Epithelial cell of prostate (primary cell): ENCODE measurements around the gene PSD.

ENCODE experiments used
- DNase-seq: peaks from one replicate; pipeline ENCODE4 v3.0.0-alpha.2; 2011; ENCODE audit warnings: low read depth, low spot score
- H3K27ac ChIP-seq: fragments of 450-650 bp; 2 replicates; pipeline ENCODE4 v1.5.1; 2017; ENCODE audit warnings: mild to moderate bottlenecking

Gene PSD

GRCh38 chr10:102449321-102450123 lies 30.9 kb upstream of the PSD start:
- peak; percentile 50 for DNase-seq
- H3K27ac ChIP-seq = peak overlapping the region; percentile 82

- no peak overlapping the region for H3K27ac ChIP-seq
- no peak for DNase-seq
Observed at GRCh38 chr10:102444851-102445250, 26.3 kb upstream of the PSD start.

DNA sequence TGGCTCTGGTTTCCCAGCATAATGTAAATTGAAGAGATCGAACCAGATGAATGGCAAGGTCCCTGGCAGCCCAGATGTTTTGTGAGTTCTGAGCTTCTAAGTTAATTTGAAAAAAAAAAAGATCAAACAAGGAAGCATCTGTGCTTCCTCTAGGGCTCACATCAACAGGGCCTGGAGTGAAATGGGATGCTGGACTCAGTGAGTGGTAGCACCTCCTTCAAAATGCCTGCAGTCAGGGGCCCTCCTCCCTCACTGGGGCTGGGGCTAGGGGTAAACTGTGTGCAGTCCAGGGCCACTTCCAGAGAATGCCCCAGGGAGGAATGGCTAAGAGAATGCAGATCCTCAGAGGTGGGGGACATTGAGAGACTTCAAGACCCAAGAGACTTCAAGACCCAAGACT lies 19.8 kb upstream of the PSD start:
- no peak overlapping the region for H3K27ac ChIP-seq
- no peak for DNase-seq

DNA sequence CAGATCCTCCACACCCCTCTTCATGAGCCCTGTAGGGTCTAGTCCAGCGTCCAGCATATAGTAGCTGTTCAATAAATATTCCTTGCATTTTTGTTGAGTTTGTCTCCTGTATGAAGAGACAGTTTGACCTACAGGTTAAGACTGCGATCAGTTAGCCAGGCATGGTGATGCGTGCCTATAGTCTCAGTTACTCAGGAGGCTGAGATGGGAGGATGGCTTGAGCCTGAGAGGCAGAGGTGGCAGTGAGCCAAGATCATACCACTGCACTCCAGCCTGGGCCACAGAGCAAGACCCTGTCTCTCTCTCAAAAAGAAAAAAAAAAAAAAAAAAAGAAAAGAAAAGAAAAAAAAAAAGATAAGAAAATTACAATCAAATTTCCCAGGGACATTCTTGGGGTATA lies 18.9 kb upstream of the PSD start:
- no peak for DNase-seq
- H3K27ac ChIP-seq = no peak overlapping the region

DNA sequence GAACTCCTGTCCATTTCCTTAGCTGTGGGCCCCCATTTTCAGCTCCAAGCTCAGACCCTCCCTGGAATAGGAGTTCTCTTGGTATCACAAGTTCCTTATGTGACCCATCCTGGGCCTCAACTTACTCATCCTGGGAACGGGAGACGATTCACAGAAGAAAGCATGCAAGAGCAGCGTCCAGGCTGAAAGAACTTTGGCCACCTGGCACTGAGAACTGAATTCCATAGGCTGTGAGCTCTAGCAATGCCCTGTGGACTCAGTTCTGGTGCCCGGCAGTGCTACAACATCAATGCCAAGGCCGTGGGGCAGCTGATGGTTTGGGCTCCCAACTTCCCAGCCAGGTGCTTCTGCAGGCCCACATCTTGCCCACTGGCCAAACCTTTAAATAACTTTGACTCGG lies 17.7 kb upstream of the PSD start:
- H3K27ac ChIP-seq = no peak overlapping the region
- no peak for DNase-seq

DNA sequence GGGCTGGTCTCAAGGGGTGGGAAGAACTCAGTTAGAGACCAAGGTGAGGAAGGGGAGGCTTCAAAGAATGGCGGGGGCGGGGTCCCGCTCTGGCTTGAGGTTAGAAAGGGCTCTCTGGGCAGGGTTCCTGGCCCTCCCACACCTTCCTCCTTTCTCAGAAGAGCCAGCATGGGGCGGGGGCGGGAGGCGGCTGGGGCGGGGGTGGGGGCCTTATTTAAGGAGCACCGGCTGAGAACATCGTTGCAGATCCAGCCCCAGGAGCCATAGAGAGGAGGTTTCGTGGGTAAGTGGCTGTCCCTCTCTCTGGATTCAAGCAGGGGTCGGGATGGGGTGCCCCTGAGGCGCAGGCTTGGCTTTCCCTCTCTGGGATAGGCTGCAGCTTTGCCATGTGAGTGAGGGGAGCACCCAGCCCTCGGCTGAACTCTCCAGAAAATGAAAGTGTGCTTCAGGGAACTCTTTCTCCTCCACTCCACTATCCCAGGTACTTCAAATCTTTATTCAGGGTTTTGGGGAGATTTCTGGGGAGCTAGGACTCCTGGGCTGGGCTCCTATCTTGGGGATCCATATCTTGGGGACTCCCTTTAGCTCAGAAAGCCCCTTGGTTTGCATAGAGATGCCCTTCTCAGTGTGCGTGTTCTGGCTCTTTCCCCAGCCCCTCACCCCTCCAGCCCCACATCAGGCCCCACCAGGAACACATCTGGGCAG lies 17.1 kb upstream of the PSD start:
- no peak overlapping the region for H3K27ac ChIP-seq
- DNase-seq = no peak

- DNase-seq = no peak
- H3K27ac ChIP-seq = no peak overlapping the region
Observed at GRCh38 chr10:102435133-102435497, 16.5 kb upstream of the PSD start.

DNA sequence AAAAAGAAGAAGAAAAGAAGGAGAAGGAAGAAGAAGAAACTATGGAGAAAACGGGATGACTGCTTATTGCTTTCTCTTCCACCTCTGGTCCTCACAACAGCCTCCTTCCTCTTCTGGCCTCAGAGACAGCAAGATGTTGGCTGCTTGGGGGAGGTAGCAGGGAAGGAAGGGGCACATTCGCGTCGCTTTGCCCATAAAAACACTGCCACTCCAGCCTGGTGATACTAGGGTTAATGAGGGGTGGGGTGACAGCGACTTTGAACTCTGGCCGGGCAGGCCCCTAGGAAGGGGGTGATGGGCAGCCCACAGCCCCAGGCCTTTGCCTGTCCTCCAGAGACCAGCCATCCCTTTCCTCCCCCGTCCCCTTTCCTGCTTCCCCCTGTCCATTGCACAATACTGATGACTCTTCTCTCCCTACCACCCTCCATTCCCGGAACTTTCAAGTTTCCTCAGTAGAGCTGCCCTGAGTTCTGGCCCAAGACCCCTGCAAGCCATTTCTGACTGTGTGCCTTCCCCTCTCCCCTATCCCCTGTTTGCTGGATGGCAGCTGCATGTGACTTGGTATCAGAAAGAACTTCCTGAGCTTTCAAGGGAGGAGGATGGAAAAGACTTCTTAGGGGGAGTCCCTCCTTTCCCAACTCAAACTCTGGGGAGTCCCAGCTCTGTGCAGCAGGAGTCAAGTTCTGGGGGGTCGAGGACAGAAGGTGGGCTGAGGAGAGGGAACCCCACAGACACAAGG lies 16.0 kb upstream of the PSD start:
- no peak overlapping the region for H3K27ac ChIP-seq
- DNase-seq = no peak

DNA sequence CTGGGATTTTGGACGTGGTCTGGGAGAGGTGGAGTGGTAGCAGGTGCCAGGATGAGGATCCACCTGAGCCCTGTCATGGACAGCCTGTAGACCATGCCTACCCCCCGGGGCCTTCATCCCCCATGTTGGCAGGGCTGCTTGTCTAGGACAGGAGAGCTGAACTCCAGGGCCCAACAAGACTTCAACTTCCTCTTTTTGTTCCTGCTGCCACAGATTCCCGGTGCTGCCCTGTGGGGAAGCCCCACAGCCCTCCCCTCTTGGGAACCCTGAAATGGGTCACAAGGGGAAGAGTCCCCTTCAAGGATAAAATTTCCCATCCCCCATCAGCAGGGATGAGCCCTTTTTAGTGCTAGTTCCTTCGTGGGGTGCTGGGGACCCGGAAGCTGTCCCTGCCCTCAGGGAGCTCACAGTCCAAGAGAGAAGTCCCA lies 15.0 kb upstream of the PSD start:
- no peak for DNase-seq

DNA sequence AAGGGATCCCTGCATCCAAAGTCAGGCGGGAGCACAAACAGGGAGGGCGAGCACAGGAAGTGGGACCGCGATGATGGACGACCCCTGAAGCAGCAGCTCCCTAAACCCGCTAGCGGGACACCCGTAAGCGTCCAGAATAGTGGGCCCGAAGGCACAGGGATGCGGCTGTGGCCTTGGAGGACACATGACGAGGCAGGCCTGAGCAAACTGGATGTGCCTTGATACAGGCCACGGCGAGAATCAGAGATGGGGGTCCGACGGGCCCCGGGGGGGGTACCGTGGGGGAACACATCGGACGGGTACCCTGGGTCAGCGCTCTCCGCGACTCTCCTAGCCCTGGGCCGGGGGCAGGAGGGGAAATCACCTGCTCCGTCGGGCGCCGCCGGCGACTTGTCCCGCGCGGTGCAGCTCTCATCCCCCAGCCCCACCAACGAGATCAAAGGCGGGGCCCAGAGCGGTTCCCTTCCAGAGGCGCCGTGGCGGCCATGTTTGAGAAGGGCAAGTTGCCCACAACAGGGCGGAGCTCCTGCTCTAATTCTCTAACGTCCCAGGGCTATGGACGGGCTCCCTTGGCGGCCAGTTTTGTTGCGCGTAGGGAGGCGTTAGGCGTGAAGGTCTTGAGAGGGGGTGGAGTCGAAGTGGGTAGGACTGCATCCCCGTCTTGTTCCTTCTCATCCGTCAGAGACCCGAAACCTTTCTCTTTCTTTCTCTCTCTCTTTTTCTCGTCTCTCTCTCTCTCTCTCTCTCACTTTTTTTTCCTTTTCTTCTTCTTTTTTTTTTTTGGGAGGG lies 13.8 kb upstream of the PSD start, which contains the start of gene CUEDC2:
CUEDC2 (minus strand) TSS at position 413 of the 789 bp plus-strand sequence. CDS start 7,386 bp downstream, outside the sequence.
- peak within 1 kb of the TSS; percentile 48 for H3K27ac ChIP-seq
- peak; percentile 55 for DNase-seq

More for the DNA sequence above, 15.0 kb upstream of the PSD start:
- no peak overlapping the region for H3K27ac ChIP-seq

- DNase-seq = no peak
- H3K27ac ChIP-seq = peak overlapping the region; percentile 48
Observed at GRCh38 chr10:102431452-102432124, 13.0 kb upstream of the PSD start.

GRCh38 chr10:102429468-102429867 lies 10.9 kb upstream of the PSD start:
- DNase-seq = no peak
- no peak overlapping the region for H3K27ac ChIP-seq

DNA sequence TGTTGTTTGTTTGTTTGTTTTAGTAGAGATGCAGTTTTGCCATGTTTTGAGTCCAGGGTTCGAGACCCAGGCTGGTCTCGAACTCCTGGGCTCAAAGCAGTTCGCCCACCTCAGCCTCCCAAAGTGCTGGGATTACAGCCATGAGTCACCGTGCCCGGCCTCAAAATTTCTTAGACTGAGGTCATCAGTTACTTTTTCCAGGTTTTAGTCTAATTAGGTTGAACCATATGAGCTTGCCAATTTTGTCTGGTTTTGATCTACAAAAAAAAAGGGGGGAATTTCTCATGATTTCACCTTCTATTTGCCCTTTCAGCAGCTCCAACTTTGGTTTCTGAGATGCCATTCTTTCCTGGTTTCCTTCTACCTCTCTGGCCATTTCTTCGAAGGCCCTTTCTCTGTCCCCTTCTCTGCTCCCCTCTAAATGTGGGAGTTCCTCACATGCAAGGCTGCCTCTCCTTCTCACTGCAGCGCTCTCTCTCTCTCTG lies 8.3 kb upstream of the PSD start:
- no peak for DNase-seq
- H3K27ac ChIP-seq = no peak overlapping the region

DNA sequence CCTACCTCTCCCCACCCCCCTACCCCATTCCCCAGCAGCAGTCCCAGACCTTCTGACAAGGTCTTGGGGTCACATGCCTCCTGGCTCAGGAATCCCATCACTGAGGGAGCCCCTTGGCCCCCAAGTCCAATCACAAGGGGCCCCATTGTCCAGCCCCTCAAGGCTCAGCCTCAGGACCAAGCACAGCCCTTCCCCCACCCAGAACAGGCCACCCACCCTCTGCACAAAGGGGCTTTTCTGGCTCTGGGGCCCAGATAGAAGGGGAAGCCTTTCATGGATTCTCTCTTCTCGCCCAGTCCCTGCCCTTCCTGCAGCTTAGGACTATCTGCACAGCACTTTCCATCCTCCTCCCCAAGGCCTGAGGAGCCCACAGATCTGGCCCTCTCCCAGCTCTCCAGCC lies 6.9 kb upstream of the PSD start:
- H3K27ac ChIP-seq = no peak overlapping the region
- no peak for DNase-seq

DNA sequence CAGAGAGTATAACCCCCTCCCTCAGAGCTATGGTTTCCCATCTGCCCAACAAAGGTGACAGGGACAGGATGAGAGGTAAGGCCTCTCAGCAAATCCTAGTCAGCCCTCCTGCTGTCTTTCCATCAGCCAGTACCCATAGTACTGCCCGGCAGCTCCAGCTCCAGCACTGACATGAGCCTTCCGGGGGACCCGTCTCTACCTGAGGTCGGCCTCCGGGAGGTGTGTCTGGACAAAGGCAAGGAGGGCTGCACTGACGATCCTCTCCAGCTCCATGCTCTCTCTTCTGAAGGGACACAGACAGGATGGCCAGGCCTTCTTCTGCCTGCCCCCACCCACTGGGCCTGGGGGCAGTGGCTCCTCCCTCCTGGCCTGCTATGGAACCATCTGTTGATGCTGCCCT lies 6.3 kb upstream of the PSD start:
- DNase-seq = no peak
- H3K27ac ChIP-seq = no peak overlapping the region

GRCh38 chr10:102424145-102424544 lies 5.6 kb upstream of the PSD start:
- DNase-seq = no peak
- no peak overlapping the region for H3K27ac ChIP-seq

GRCh38 chr10:102423372-102423968 lies 4.9 kb upstream of the PSD start:
- H3K27ac ChIP-seq = no peak overlapping the region
- DNase-seq = no peak

DNA sequence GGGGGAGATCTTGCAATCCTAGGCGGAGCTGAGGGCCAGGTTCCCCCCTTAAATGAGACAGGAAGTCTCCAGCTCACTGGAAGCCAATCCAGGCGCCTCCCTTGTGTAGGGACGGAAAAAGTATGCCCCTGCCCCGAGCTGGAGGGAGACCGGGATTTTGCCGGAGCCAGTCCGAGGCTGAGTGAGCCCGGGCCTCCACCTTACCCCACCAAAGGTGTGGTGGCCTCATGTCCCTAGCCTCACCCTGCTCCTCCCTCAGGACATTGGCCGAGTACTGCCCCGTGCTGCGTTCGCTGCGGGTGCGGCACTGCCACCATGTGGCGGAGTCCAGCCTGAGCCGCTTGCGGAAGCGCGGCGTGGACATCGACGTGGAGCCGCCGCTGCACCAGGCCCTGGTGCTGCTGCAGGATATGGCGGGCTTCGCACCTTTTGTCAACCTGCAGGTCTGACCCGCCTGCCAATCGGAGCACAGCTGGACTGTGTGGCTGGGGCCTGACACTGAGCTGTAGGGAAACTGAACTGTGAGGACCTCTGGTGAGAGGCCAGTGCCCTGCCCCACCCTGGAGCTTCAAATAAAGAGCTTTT lies 4.1 kb upstream of the PSD start:
- H3K27ac ChIP-seq = peak overlapping the region; percentile 87
- peak; percentile 20 for DNase-seq
